GM19099 (cell line): Measurements from ENCODE around the gene SFTA2.

ENCODE experiments used
- POLR2A ChIP-seq: IDR thresholded peaks from 3 replicates; pipeline ENCODE4 v1.6.1; 2011; ENCODE audit warnings: low read depth; ENCODE audit not compliant: insufficient read length; ENCODE audit errors: extremely low read depth

Gene SFTA2

DNA sequence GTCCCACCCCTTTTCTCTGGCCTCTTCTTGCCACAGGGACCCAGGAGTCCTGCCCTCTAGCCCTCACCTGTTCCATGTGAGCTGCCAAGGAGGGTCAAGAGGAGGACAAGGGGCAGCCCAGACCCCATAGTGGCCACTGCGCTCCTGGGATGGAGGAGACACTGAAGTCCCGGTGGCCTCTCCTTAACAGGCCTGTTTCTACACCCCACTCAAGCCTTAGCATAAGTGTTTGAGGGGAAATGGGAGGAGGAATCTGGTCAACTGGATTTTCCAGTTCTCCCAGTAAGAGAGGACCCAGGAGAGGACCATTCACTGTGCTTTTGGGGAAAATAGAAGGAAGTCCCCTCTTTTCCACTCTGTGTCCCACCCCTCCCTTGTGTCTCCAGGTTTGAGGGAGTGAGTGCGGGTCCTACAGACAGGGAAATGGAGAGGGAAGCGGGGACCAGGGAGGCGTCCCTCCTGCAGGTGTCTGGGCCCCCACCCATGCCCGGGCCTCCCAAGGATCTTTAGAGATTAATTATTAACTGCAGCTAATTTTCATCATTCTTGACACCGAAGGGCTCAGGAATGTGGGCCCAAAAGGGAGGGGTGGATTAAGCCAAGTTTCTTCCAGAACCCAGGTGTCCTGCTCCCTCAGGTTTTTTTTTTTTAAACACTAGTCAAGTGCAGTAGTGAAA lies at the start of gene SFTA2:
Gene SFTA2 (minus strand): TSS at position 202 of the 677 bp plus-strand sequence. CDS start 74 bp downstream, at position 128.
- no peak for TF ChIP-seq POLR2A

GRCh38 chr6:30979690-30980089 lies 47.7 kb upstream of the SFTA2 start:
- no peak for TF ChIP-seq POLR2A

DNA sequence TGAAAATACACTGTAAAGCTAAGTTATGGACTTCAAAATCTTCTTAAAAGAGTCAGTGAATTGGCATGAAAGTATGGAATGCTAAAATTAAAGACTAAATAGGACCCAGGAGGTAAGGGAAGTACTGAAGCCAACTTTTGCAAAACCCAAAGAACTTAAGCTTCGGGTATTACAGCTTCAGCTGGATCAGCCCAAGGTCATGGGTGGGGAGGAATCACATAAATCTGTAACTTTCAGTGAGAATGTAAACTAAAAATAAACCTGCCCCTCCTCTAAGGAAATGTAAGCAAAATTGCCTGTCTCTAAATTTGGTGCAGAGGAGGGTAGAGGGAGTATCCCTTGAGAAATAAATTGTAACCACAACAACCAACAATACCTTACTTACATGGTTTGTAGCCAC lies 47.2 kb upstream of the SFTA2 start:
- no peak for TF ChIP-seq POLR2A

DNA sequence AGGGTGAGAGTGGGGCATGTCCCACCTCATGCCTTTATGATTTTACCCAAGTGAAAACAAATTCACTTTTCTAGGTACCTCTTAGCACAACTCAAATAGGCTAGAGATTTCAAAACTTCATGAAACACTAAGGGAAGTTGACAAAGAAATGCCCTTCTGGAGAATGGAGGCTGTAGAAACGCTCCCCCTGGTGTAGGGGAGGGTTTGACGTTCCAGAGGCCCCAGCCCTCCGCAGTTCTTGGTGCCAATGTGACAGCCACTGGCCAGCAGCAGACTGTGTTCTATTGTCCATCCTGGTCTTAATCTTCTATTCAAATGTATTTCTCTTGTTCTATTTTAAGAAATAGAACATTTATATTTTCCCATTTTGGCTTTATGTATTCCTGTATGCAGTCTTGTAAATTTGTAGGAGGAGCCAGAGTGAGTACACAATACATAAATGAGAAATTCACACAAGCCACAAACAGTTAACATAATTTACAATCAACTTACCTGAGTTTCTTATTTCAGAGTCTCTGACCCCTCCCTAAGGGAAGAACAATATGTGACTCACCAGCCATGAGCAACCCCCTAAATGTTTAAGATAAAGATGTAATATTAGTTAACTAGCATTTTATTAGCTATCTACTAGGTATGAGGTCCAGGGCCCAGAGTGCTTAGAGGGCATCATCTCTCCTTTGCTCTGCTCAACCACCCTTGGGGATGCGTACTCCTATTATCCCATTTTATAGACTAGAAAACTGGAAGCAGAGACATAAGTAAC lies 42.7 kb upstream of the SFTA2 start:
- no peak for TF ChIP-seq POLR2A

DNA sequence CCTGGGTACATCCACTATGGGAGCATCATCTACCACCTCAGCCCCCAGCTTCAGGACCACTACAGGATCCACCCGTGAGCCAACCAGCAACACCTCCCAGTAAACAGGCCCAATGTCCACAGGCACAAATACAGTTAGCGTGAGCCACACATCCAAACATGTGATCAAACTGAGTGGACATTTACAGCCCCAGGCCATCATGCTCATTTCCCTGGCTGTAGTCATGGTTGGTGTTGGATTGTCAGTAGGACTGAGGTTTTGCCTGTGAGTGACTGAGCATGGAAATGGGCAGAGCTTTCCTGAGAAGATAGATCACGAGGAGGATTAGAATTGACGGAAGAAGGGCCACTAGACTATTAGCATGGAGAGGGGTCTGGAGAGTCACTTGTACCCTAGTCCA lies 40.8 kb upstream of the SFTA2 start:
- TF ChIP-seq POLR2A: no peak

DNA sequence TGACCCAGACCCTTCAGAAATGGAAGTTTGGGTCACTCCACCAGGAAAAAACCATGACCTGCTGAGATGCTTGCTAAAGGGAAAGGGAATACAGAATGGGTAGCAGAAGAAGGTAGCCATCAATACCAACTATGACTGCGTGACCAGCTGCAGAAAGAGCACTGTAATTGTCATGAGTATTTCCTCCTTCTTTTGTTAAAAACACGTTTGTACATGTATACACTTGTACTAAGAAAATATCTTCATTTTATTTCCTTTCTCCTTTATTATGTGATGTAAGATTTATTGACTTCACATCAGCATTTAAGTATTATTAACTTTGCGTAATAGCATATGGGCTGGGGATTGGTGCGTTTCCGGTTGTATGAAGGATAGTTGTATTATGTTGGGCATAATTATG lies 39.0 kb upstream of the SFTA2 start:
- no peak for TF ChIP-seq POLR2A

GRCh38 chr6:30966154-30966553 lies 34.2 kb upstream of the SFTA2 start:
- no peak for TF ChIP-seq POLR2A

DNA sequence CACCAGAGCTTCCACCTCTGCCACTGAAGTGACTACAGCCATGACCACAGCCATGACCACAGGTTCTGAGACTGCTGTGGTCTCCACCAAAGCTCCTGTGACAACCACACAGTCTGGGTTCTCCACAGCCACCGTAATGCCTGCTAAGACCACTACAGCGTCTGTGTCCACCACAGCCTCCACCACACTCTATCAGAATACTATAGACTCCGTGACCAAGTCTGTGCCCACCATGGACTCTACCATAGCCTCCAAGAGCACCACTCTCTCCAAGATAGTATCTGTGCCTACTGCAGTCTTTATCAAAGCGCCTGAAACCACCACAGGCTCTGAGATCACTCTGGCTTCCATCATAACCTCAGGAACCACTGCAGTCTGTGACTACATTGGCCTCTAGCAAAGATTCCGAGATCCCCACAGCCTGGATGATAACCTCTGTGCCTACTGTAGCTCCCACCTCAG lies 33.2 kb upstream of the SFTA2 start:
- TF ChIP-seq POLR2A: no peak

DNA sequence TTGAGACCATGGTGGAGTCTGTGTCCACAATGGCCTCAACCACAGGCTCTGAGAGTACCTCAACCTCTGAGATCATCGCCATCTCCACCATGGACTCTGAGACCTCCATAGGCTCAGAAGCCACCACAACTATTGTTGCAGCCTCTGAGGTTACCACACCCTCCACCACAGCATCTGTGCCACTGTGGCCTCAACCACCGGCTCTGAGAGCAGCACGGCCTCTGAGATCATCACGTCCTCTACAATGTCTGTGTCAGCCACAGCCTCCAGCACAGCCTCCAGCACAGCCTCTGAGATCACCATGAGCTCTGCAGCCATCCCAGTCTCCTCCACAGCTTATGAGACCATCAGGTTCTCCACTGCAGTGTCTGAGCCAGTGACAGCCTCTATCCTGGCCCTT lies 32.1 kb upstream of the SFTA2 start:
- TF ChIP-seq POLR2A: no peak

- TF ChIP-seq POLR2A: no peak
Measured at GRCh38 chr6:30963641-30964040, 31.7 kb upstream of the SFTA2 start.

GRCh38 chr6:30962716-30963115 lies 30.7 kb upstream of the SFTA2 start:
- TF ChIP-seq POLR2A: no peak

GRCh38 chr6:30960907-30961673 lies 29.1 kb upstream of the SFTA2 start:
- no peak for TF ChIP-seq POLR2A

DNA sequence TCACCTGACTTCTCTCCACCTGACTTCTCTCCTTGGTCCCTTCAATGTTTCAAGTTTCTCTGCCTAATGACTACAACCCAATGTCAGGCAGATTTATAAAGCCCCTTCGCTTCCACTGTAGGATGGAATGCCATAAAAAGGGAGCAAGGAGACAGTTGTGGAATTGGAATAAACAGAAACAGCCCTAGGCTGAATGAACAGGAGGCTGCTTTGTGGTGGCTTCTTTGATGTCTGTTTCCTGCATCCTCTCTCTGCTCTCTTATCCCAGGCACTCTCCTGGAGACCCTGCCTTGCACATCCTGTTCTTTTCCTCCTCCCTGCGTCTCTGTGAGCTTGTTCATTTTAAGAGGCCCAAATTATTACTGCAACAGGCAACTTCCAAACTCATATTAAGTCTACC lies 25.7 kb upstream of the SFTA2 start:
- TF ChIP-seq POLR2A: no peak

- peak; percentile 66 for TF ChIP-seq POLR2A
Measured at GRCh38 chr6:30955367-30956042, 23.5 kb upstream of the SFTA2 start.
